ENCODE measurements around the gene SLC4A2.

GRCh38 chr7:151088019-151088855 lies 28.8 kb downstream of the SLC4A2 start:
- TF ChIP-seq POLR2A (IDR thresholded peaks at IDR 0.05) (no peak), CTCF (IDR thresholded peaks at IDR 0.05) (no peak)
